Caco-2 (cell line): ENCODE data around the gene NXN. TPM values are rescaled to one million over a fixed set of nuclear protein-coding genes. Genes with fewer than 3 reads are reported as not detected.

ENCODE experiments used
- BruUV-seq: library from RNA; stranded (reverse); fragments of 400-500 nt; replicated peaks from 2 replicates; lab custom pipeline; 2021; lab: Mats Ljungman, UMichigan
- CTCF ChIA-PET: fragments of 300-600 bp; sonication (Branson Sonifier 250); formaldehyde crosslinking; loops from one replicate; lab custom pipeline; 2022; ENCODE audit warnings: antibody characterized with exemption; lab: Charles Lee
- POLR2A ChIA-PET: fragments of 300-600 bp; sonication (Branson Sonifier 250); formaldehyde crosslinking; loops from one replicate; lab custom pipeline; 2022; ENCODE audit warnings: antibody characterized with exemption; lab: Charles Lee
- DNase-seq, 2 experiments: peaks; one replicate each; pipeline versions ENCODE4 v3.0.0 to v3.0.0-alpha.2; 2020 to 2022
- H3K27me3 ChIP-seq: replicated peaks from 2 replicates; pipeline ENCODE4 v1.6.0; 2011; ENCODE audit warnings: low read length; ENCODE audit not compliant: control insufficient read depth, insufficient read depth
- H3K36me3 ChIP-seq: 2 replicates; pipeline ENCODE4 v1.5.1; 2011; ENCODE audit warnings: low read length; ENCODE audit not compliant: control insufficient read depth, insufficient read depth
- H3K4me1 ChIP-seq: fragments of 250-450 bp; sonication (Bioruptor Pico); 2 replicates; pipeline ENCODE4 v1.5.1; 2020; ENCODE audit warnings: mild to moderate bottlenecking
- H3K4me3 ChIP-seq: 2 replicates; pipeline ENCODE4 v1.5.1; 2011; ENCODE audit warnings: low read depth, mild to moderate bottlenecking, control low read depth, low read length
- H3K9me3 ChIP-seq: fragments of 250-450 bp; sonication (Bioruptor Pico); 2 replicates; pipeline ENCODE4 v1.5.1; 2020; ENCODE audit warnings: mild to moderate bottlenecking, moderate library complexity
- H3K27ac Mint-ChIP-seq: one replicate; pipeline ENCODE4 v1.8.0; 2022; ENCODE audit warnings: mixed read lengths; ENCODE audit not compliant: unreplicated experiment
- H3K27me3 Mint-ChIP-seq: one replicate; pipeline ENCODE4 v1.8.0; 2022; ENCODE audit warnings: mixed read lengths; ENCODE audit not compliant: insufficient read depth, unreplicated experiment
- H3K36me3 Mint-ChIP-seq: one replicate; pipeline ENCODE4 v1.8.0; 2022; ENCODE audit warnings: mild to moderate bottlenecking, mixed read lengths; ENCODE audit not compliant: insufficient read depth, unreplicated experiment
- H3K4me1 Mint-ChIP-seq: one replicate; pipeline ENCODE4 v1.8.0; 2022; ENCODE audit warnings: low read depth, mixed read lengths; ENCODE audit not compliant: unreplicated experiment
- H3K4me3 Mint-ChIP-seq: one replicate; pipeline ENCODE4 v1.8.0; 2022; ENCODE audit warnings: mild to moderate bottlenecking, moderate library complexity, mixed read lengths; ENCODE audit not compliant: unreplicated experiment
- H3K9me3 Mint-ChIP-seq: one replicate; pipeline ENCODE4 v1.8.0; 2022; ENCODE audit warnings: mixed read lengths; ENCODE audit not compliant: unreplicated experiment
- CTCF ChIP-seq, 2 experiments: fragments of 200-600 bp in 1 of 2; IDR thresholded peaks; 1 replicate in 1 of 2; 2 replicates in 1 of 2; pipeline versions ENCODE4 v1.5.1 to v1.8.0; 2011 to 2022; ENCODE audit warnings: antibody characterized with exemption in 1 of 2, control low read depth in 1 of 2, inconsistent platforms in 1 of 2, low read depth in 1 of 2, low read length in 1 of 2, mild to moderate bottlenecking in 1 of 2, moderate library complexity in 1 of 2; ENCODE audit not compliant: insufficient read depth in 1 of 2, severe bottlenecking in 1 of 2, unreplicated experiment in 1 of 2
- intact Hi-C: fragments of 100-400 bp; cut with micrococcal nuclease; formaldehyde crosslinking; loops from one replicate; pipeline ENCODE4 v1.10.0; 2022; ENCODE audit not compliant: unreplicated experiment
- total RNA-seq: library from RNA; stranded (reverse); gene quantifications from 2 replicates; pipeline ENCODE4 v1.2.3, GENCODE V29; 2022

Gene NXN
- total RNA-seq, 1 experiment from 2014 or later, result 76.7 TPM

GRCh38 chr17:888998-889441 lies 90.6 kb downstream of the NXN start:
- intact Hi-C loops, result no loop called here
- no peak overlapping the region for H3K4me3 ChIP-seq
- TF ChIP-seq CTCF (IDR thresholded peaks at IDR 0.05; ENCODE audit: insufficient read depth in 1 of 2, low read depth in 1 of 2, low read length in 1 of 2, severe bottlenecking in 1 of 2, unreplicated experiment in 1 of 2), result no peak
- H3K36me3 Mint-ChIP-seq, result peaks cover 48% of the 10 kb centered on the region
- BruUV-seq, result no TSS peak
- no peaks in the 10 kb centered on the region; the same call in 1 of the 2 replicates for H3K36me3 ChIP-seq
- no peak overlapping the region for H3K4me3 Mint-ChIP-seq
- H3K9me3 ChIP-seq, result no peaks in the 10 kb centered on the region
- H3K9me3 Mint-ChIP-seq, result no peaks in the 10 kb centered on the region
- no peaks in the 10 kb centered on the region for H3K27me3 ChIP-seq
- DNase-seq, result no peak
- peaks cover 25% of the 10 kb centered on the region for H3K4me1 ChIP-seq
- H3K27me3 Mint-ChIP-seq, result no peaks in the 10 kb centered on the region
- peaks cover 33% of the 10 kb centered on the region for H3K4me1 Mint-ChIP-seq
- POLR2A ChIA-PET, result no interaction called here
- H3K27ac Mint-ChIP-seq, result peak overlapping the region; percentile 21
- CTCF ChIA-PET, result no interaction called here

DNA sequence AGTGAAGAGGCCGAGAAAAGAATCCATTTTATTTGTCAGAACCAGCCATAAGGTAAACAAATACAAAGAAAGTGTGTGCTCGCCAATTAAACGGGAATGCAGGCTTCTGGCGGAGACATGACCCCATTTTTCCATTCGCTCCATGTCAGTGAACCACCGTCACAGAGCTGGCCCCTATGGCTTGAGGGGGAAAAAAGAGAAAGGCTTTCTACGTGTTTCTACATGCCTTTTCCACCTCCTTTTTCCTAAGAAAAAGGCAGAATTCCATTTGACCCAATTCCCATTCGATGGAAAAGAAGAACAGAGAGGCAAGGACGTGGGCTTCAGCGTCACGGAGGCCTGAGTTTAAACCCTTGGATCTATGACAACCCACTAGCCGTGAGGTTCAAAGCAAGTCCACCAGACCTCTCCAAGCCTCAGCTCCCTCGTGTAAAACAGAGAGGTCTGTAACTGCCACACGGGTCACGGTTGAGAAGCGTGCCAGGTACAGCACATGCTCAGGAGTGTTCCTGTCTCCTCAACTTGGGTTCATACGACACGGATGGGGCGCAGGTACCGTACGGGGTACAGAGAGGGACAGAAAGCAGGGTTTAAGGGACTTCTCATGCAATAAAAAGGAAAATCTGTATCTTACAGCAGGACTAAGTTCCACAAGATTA lies 91.9 kb downstream of the NXN start:
- H3K4me3 ChIP-seq, result no peak overlapping the region
- no peak for TF ChIP-seq CTCF (IDR thresholded peaks at IDR 0.05; ENCODE audit: insufficient read depth in 1 of 2, low read depth in 1 of 2, low read length in 1 of 2, severe bottlenecking in 1 of 2, unreplicated experiment in 1 of 2)
- H3K4me1 Mint-ChIP-seq, result peaks cover 45% of the 10 kb centered on the region
- H3K36me3 ChIP-seq, result no peaks in the 10 kb centered on the region; the same call in 1 of the 2 replicates
- no peak for DNase-seq
- BruUV-seq, result no TSS peak
- POLR2A ChIA-PET, result interaction anchor here (1.5 kb wide), 1 partner anchor 64 kb away, joined by 4 read pairs; no protein-coding TSS in a partner anchor
- H3K9me3 Mint-ChIP-seq, result no peaks in the 10 kb centered on the region
- no peaks in the 10 kb centered on the region for H3K27me3 ChIP-seq
- H3K4me1 ChIP-seq, result peaks cover 28% of the 10 kb centered on the region
- no peaks in the 10 kb centered on the region for H3K27me3 Mint-ChIP-seq
- peak overlapping the region; percentile 48 for H3K27ac Mint-ChIP-seq
- H3K36me3 Mint-ChIP-seq, result peaks cover 60% of the 10 kb centered on the region
- no peak overlapping the region for H3K4me3 Mint-ChIP-seq
- intact Hi-C loops, result no loop called here
- CTCF ChIA-PET, result interaction anchor here (0.7 kb wide), 2 partner anchors 93 to 115 kb away, joined by 4 read pairs; no protein-coding TSS in a partner anchor
- no peaks in the 10 kb centered on the region for H3K9me3 ChIP-seq

DNA sequence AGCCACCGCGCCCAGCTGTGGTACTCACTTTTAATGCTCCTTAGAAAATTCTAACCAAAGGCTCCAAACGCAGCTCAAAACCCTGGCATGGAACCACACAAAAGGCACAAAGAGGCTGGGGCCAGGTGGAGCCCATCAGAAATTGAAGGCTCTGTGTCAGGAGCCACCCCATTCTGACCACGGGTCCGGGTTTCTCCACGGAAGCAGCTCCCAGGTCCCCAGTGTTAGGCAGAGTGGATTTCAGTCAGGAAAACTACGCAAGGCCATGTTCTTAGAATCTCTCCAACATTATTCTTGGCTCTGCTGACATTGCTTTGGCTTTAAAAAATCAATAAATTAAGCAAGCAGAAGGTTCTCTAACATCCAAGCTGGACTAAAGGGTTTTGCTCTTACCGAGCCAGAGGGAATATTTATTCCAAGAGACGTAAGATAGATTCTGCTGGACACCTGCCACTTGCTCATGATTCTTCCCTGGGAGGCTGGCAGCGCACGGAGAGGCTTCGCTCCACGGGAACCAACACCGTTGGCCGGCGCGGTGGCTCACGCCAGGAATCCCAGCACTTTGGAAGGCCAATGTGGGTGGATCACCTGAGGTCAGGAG lies 93.5 kb downstream of the NXN start:
- peaks cover 73% of the 10 kb centered on the region for H3K36me3 Mint-ChIP-seq
- H3K4me3 Mint-ChIP-seq, result no peak overlapping the region
- no peaks in the 10 kb centered on the region for H3K27me3 ChIP-seq
- intact Hi-C loops, result no loop called here
- H3K36me3 ChIP-seq, result no peaks in the 10 kb centered on the region; the same call in 1 of the 2 replicates
- H3K27ac Mint-ChIP-seq, result no peak overlapping the region
- no peaks in the 10 kb centered on the region for H3K9me3 ChIP-seq
- no peak for DNase-seq
- no peaks in the 10 kb centered on the region for H3K27me3 Mint-ChIP-seq
- peaks cover 22% of the 10 kb centered on the region for H3K4me1 ChIP-seq
- H3K4me3 ChIP-seq, result no peak overlapping the region
- ChIA-PET POLR2A (no interaction called here), CTCF (no interaction called here)
- H3K4me1 Mint-ChIP-seq, result peaks cover 34% of the 10 kb centered on the region
- no peaks in the 10 kb centered on the region for H3K9me3 Mint-ChIP-seq
- no peak for TF ChIP-seq CTCF (IDR thresholded peaks at IDR 0.05; ENCODE audit: insufficient read depth in 1 of 2, low read depth in 1 of 2, low read length in 1 of 2, severe bottlenecking in 1 of 2, unreplicated experiment in 1 of 2)
- no TSS peak for BruUV-seq
